Fibroblast of villous mesenchyme (primary cell): Measurements from ENCODE around the gene C19orf53. TPM values are rescaled to one million over a fixed set of nuclear protein-coding genes. Genes with fewer than 3 reads are reported as not detected.

Experiments
- DNase-seq: peaks from one replicate; pipeline ENCODE4 v3.0.0-alpha.2; 2010; ENCODE audit warnings: low read depth
- H3K4me3 ChIP-seq: 2 replicates; pipeline ENCODE4 v1.5.1; 2011; ENCODE audit warnings: low read depth, mild to moderate bottlenecking, low read length
- total RNA-seq: library from RNA; depleted of rRNA; stranded (reverse); fragments of >200 nt; gene quantifications from 2 replicates; pipeline ENCODE4 v1.2.3, GENCODE V29; 2012
- TF ChIP-seq, protein P1 (sequence below): IDR thresholded peaks from 2 replicates; pipeline ENCODE4 v1.5.1; 2012; ENCODE audit warnings: low read depth, mild to moderate bottlenecking, low read length; ENCODE audit not compliant: insufficient read depth

C19orf53 gene
- total RNA-seq, 1 donor: 37.6 TPM

DNA sequence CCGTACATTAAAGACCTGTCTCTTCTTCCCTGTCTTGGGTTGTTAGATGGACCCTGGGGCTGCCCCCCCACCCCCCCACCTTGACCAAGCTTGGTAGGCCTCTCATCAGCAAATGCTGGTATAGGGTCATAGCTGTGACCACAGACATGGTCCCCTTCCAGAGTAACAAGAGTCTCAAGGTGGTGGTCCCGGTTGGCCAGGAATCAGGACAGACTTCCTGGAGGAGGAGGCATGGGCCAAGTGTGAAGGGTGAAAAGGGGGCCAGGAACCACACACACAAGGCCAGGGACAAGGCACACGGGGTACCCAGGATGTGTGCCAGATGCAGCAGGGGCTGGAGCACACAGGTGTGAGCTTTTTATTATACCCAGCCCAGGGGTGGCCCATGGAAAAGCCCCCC is 11.0 kb upstream of the C19orf53 start:
- no peak for DNase-seq
- H3K4me3 ChIP-seq: no peak overlapping the region
- TF ChIP-seq, protein P1, sequence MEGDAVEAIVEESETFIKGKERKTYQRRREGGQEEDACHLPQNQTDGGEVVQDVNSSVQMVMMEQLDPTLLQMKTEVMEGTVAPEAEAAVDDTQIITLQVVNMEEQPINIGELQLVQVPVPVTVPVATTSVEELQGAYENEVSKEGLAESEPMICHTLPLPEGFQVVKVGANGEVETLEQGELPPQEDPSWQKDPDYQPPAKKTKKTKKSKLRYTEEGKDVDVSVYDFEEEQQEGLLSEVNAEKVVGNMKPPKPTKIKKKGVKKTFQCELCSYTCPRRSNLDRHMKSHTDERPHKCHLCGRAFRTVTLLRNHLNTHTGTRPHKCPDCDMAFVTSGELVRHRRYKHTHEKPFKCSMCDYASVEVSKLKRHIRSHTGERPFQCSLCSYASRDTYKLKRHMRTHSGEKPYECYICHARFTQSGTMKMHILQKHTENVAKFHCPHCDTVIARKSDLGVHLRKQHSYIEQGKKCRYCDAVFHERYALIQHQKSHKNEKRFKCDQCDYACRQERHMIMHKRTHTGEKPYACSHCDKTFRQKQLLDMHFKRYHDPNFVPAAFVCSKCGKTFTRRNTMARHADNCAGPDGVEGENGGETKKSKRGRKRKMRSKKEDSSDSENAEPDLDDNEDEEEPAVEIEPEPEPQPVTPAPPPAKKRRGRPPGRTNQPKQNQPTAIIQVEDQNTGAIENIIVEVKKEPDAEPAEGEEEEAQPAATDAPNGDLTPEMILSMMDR: no peak

DNA sequence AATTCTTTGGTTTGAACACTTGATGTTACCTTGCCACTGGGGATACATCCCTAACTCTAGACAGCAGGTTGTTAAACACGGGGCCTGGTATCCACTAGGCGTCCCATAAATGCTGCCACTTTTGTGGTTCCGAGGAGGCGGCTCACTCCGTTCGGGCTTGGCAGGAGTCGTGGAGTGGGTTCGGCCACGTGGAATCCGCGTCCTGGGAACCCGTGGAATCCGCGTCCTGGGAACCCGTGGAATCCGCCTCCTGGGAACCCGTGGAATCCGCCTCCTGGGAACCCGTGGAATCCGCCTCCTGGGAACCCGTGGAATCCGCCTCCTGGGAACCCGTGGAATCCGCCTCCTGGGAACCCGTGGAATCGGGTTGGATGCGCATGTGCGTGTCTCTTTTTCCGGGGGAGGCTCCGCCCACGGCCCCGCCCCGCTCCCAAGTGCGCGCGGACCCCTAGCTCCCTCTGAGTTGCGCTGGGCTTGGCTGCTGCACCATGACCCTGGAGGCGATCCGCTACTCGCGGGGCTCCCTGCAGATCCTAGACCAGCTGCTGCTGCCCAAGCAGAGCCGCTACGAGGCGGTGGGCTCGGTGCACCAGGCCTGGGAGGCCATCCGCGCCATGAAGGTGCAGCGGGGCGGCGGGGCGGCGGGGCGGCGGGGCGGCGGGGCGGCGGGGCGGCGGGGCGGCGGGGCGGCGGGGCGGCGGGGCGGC is 10.0 kb upstream of the C19orf53 start, which contains the start of gene MRI1:
TSS of gene MRI1 (plus strand) at position 422 of the 707 bp plus-strand sequence. CDS start at position 489, 67 bp downstream.
- DNase-seq: peak; percentile 64
- peak within 1 kb of the TSS; percentile 80 for H3K4me3 ChIP-seq
- TF ChIP-seq, protein P1: peak; percentile 13

DNA sequence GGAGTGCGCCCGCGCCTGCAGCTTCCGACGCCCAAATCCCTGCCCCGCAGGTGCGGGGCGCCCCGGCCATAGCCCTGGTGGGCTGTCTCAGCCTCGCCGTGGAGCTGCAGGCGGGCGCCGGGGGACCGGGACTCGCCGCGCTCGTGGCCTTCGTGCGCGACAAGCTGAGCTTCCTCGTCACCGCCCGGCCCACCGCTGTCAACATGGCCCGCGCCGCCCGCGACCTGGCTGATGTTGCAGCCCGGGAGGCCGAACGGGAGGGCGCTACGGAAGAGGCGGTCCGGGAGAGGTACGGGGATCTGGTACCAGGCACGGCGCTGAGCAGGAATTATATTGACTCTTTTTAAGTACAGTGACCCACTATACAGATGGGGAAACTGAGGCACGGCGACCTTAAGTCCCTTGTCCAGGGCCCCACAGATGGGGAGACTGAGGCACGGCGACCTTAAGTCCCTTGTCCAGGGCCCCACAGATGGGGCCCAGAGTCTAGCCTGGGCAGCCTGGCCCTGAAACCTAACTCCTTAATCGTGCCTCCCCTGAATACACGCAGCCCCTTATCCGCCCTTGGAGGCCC is 9.3 kb upstream of the C19orf53 start:
- TF ChIP-seq, protein P1: no peak
- DNase-seq: no peak
- peak overlapping the region; percentile 80 for H3K4me3 ChIP-seq

DNA sequence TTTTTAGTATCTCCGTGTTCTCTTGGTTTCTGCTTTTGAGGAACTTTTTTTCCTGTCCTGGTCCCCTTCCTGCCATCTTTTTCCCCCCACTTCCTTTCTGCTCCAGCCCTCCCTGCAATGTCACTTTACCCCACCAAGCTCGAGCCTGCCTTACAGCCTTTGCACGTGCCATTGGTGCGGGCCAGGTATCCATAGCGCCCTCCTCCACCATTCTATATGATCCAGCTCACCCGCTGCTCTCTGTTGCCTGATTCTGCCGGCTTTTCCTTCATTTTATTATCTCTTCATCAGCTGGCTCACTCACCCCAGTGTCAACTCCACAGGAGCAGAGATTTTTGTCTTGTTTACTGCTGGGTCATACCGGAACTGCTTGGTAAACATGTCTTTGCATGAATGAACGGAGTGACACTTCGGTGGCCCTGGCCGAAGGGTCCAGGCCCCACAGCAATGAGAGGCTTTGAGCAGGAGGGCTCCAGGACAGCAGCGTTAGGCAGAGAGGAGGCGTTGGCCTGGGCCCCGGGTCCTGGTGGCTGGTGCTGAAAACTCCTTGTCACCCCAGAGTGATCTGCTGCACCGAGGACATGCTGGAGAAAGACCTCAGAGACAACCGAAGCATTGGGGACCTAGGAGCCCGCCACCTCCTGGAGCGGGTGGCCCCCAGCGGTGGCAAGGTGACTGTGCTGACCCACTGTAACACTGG is 8.7 kb upstream of the C19orf53 start:
- TF ChIP-seq, protein P1: no peak

DNA sequence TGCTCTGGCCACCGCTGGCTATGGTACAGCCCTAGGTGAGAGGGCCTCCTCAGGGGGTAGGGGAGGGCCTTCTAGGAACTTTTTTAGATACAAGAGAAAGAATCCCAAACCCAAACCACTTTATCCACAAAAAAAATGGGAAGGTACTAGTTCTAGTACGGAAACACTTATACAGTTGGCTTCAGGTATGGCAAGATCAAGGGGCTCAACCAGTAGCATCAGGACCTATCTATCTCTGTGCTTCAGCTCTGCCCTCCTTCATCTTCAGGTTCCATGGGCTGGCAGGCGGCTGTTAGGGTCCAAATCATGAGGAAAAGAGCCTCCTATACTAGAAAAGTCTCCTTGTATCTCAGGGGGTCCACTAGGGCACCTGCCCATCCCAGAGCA is 8.2 kb upstream of the C19orf53 start:
- TF ChIP-seq, protein P1: no peak
- no peak overlapping the region for H3K4me3 ChIP-seq
- DNase-seq: no peak

More for the DNA sequence above, 8.7 kb upstream of the C19orf53 start:
- peak overlapping the region; percentile 80 for H3K4me3 ChIP-seq
- DNase-seq: no peak

DNA sequence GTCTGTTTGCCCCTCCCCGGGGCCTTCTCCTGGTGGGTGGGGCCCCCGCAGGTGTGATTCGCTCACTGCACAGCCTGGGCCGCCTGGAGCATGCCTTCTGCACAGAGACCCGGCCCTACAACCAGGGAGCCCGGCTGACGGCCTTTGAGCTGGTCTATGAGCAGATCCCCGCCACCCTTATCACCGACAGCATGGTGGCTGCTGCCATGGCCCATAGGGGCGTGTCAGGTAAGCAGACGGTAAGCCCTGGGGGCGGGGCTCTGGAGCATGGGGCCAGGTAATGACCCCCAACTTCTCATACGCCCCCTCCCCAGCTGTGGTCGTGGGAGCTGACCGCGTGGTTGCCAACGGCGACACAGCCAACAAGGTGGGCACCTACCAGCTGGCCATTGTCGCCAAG is 5.7 kb upstream of the C19orf53 start:
- H3K4me3 ChIP-seq: no peak overlapping the region
- TF ChIP-seq, protein P1: no peak
- DNase-seq: no peak
